Transverse colon (tissue), 4 donors: ENCODE data around the gene SLC6A11. TPM values are rescaled to one million over a fixed set of nuclear protein-coding genes. Genes with fewer than 3 reads are reported as not detected.

ENCODE experiments used
- DNase-seq: peaks from one replicate; pipeline ENCODE4 v3.0.0-alpha.2; 2019
- H3K27ac ChIP-seq, 4 donors: fragments of 200-600 bp; sonication (generic); 2 replicates each; pipeline ENCODE4 v1.5.1; 2016 to 2018; ENCODE audit warnings: inconsistent platforms in 4 of 4
- H3K27me3 ChIP-seq: fragments of 200-600 bp; sonication (generic); 2 replicates; pipeline ENCODE4 v1.5.1; 2017; ENCODE audit warnings: inconsistent platforms
- H3K36me3 ChIP-seq, 4 donors: fragments of 200-600 bp; sonication (generic); 2 replicates each; pipeline ENCODE4 v1.5.1; 2017 to 2019; ENCODE audit warnings: inconsistent platforms in 4 of 4
- H3K4me1 ChIP-seq, 4 donors: fragments of 200-600 bp; sonication (generic); 2 replicates each; pipeline ENCODE4 v1.5.1; 2017 to 2020; ENCODE audit warnings: inconsistent platforms in 4 of 4
- H3K4me3 ChIP-seq, 4 donors: fragments of 200-600 bp; sonication (generic); 1 replicate in 1 of 4; 2 replicates in 3 of 4; pipeline versions ENCODE4 v1.5.1 to v1.6.1; 2017 to 2019; ENCODE audit warnings: inconsistent platforms in 4 of 4
- H3K9me3 ChIP-seq, 2 donors: fragments of 200-600 bp; sonication (generic); 2 replicates each; pipeline ENCODE4 v1.5.1; 2017 to 2019; ENCODE audit warnings: inconsistent platforms in 2 of 2
- CTCF ChIP-seq, 5 experiments: fragments of 200-600 bp in 3 of 5; fragments of 450-650 bp in 2 of 5; sonication (generic) in 3 of 5; IDR thresholded peaks; 1 replicate in 2 of 5; 2 replicates in 3 of 5; pipeline ENCODE4 v1.5.1; 2016 to 2017; ENCODE audit warnings: antibody characterized with exemption in 5 of 5, inconsistent platforms in 3 of 5, mild to moderate bottlenecking in 2 of 5, moderate library complexity in 1 of 5
- EP300 ChIP-seq: sonication (generic); formaldehyde crosslinking; IDR thresholded peaks from one replicate; pipeline ENCODE4 v1.6.1; 2017; ENCODE audit warnings: antibody characterized with exemption, low read depth
- POLR2A ChIP-seq: fragments of 450-650 bp; IDR thresholded peaks from one replicate; pipeline ENCODE4 v1.6.1; 2016; ENCODE audit warnings: antibody characterized with exemption, mild to moderate bottlenecking, moderate library complexity
- POLR2AphosphoS5 ChIP-seq, 3 donors: sonication (generic); formaldehyde crosslinking; IDR thresholded peaks; one replicate each; pipeline ENCODE4 v1.6.1; 2016; ENCODE audit warnings: antibody characterized with exemption in 3 of 3
- WGBS, 2 donors: methylation state at CpG; one replicate each; pipeline ENCODE4 v1.1.5; 2018; ENCODE audit warnings: low coverage in 1 of 2; 5-methylcytosine and 5-hydroxymethylcytosine counted together
- in situ Hi-C, 4 donors: fragments of 200-750 bp; cut with MboI; loops; one replicate each; pipeline versions ENCODE4 v1.15.0 to v1.15.1; 2017; ENCODE audit warnings: low sequenced_read_pairs in 3 of 4, low pct_ligation_motif_present in 1 of 4, low pct_unique_long_range_greater_than_20kb in 1 of 4
- intact Hi-C: fragments of 100-400 bp; cut with DNase I; formaldehyde crosslinking; loops from one replicate; pipeline ENCODE4 v1.15.1; 2023; ENCODE audit warnings: low total_unique reads
- total RNA-seq, 4 donors: library from RNA; depleted of rRNA; stranded (reverse); fragments of >200 nt; gene quantifications; one replicate each; pipeline ENCODE4 v1.1.0, GENCODE V29; 2016

The SLC6A11 gene
- total RNA-seq, 4 donors from 2014 or later: not detected

GRCh38 chr3:10775259-10775658 lies 40.8 kb upstream of the SLC6A11 start:
- DNase-seq: no peak

GRCh38 chr3:10775828-10776227 lies 40.2 kb upstream of the SLC6A11 start:
- H3K27ac ChIP-seq: no peak overlapping the region
- H3K36me3 ChIP-seq: no peaks in the 10 kb centered on the region
- TF ChIP-seq CTCF (IDR thresholded peaks at IDR 0.05): no peak
- no peak for TF ChIP-seq POLR2AphosphoS5 (IDR thresholded peaks at IDR 0.05)
- TF ChIP-seq POLR2A: no peak
- TF ChIP-seq EP300: no peak
- in situ Hi-C loops (no loop called here), intact Hi-C loops (no loop called here)
- no peak for DNase-seq
- WGBS, 2 donors: 84% methylated on average over 3 of the region's 3 CpGs; no CpG with 5 or more reads in 1 of the 2 donors
- no peaks in the 10 kb centered on the region for H3K9me3 ChIP-seq
- H3K4me1 ChIP-seq: no peaks in the 10 kb centered on the region
- no peak overlapping the region for H3K4me3 ChIP-seq
- peaks cover 14% of the 10 kb centered on the region for H3K27me3 ChIP-seq

More at GRCh38 chr3:10775259-10775658, 40.8 kb upstream of the SLC6A11 start:
- Histone ChIP-seq H3K27me3 (peaks cover 14% of the 10 kb centered on the region), H3K9me3 (no peaks in the 10 kb centered on the region), H3K4me1 (no peaks in the 10 kb centered on the region), H3K4me3 (no peak overlapping the region), H3K36me3 (no peaks in the 10 kb centered on the region), H3K27ac (no peak overlapping the region)
- intact Hi-C loops (no loop called here), in situ Hi-C loops (no loop called here)
- no peak for TF ChIP-seq CTCF (IDR thresholded peaks at IDR 0.05)
- no peak for TF ChIP-seq POLR2A
- no peak for TF ChIP-seq POLR2AphosphoS5 (IDR thresholded peaks at IDR 0.05)
- TF ChIP-seq EP300: no peak
- WGBS, 2 donors: 77% methylated on average over 8 of the region's 8 CpGs; no CpG with 5 or more reads in 1 of the 2 donors

- H3K4me3 ChIP-seq: no peak overlapping the region
- H3K27ac ChIP-seq: no peak overlapping the region
- WGBS, 2 donors: 80 to 86% methylated on average over 1 to 2 of the region's 2 CpGs
- in situ Hi-C loops (no loop called here), intact Hi-C loops (no loop called here)
- DNase-seq: no peak
- no peaks in the 10 kb centered on the region for H3K4me1 ChIP-seq
- peaks cover 2% of the 10 kb centered on the region for H3K27me3 ChIP-seq
- no peaks in the 10 kb centered on the region for H3K36me3 ChIP-seq
- no peak for TF ChIP-seq EP300
- H3K9me3 ChIP-seq: no peaks in the 10 kb centered on the region
Measured at GRCh38 chr3:10777627-10778026, 38.4 kb upstream of the SLC6A11 start.

- Histone ChIP-seq H3K36me3 (no peaks in the 10 kb centered on the region), H3K27me3 (no peaks in the 10 kb centered on the region), H3K27ac (no peak overlapping the region), H3K4me3 (no peak overlapping the region), H3K4me1 (no peaks in the 10 kb centered on the region), H3K9me3 (no peaks in the 10 kb centered on the region)
- in situ Hi-C loops: no loop called here
- intact Hi-C loops: no loop called here
- DNase-seq: no peak
- TF ChIP-seq CTCF (IDR thresholded peaks at IDR 0.05) (no peak), POLR2AphosphoS5 (IDR thresholded peaks at IDR 0.05) (no peak)
- WGBS, 2 donors: 86% methylated on average over 8 of the region's 8 CpGs; no CpG with 5 or more reads in 1 of the 2 donors
Measured at GRCh38 chr3:10778492-10779292, 37.3 kb upstream of the SLC6A11 start.
